Mesodermal cell (in vitro differentiated cells): Measurements from ENCODE around the gene PSD.

Source experiments
- H3K27ac ChIP-seq: 2 replicates; pipeline ENCODE4 v1.7.0; 2013; ENCODE audit warnings: mild to moderate bottlenecking, low read depth, low read length, moderate library complexity; ENCODE audit not compliant: severe bottlenecking
- H3K36me3 ChIP-seq: 2 replicates; pipeline ENCODE4 v1.7.1; 2013; ENCODE audit warnings: mild to moderate bottlenecking, low read length, moderate library complexity; ENCODE audit not compliant: control insufficient read depth, insufficient read depth
- H3K4me1 ChIP-seq: one replicate; pipeline ENCODE4 v1.7.1; 2013; ENCODE audit warnings: mild to moderate bottlenecking, low read length; ENCODE audit not compliant: insufficient read depth, control insufficient read depth, poor library complexity, severe bottlenecking
- H3K4me3 ChIP-seq: 2 replicates; pipeline ENCODE4 v1.7.0; 2013; ENCODE audit warnings: low read length, control low read depth, mild to moderate bottlenecking; ENCODE audit not compliant: insufficient read depth, poor library complexity, severe bottlenecking; ENCODE audit errors: extremely low read depth
- H3K9me3 ChIP-seq: 2 replicates; pipeline ENCODE4 v1.7.1; 2013; ENCODE audit warnings: mild to moderate bottlenecking, low read length, moderate library complexity; ENCODE audit not compliant: control insufficient read depth
- WGBS, 2 experiments: methylation state at CpG; one replicate each; pipeline ENCODE4 v1.1.5; 2013; ENCODE audit warnings: missing lambda C conversion rate in 2 of 2; ENCODE audit not compliant: insufficient coverage in 2 of 2; 5-methylcytosine and 5-hydroxymethylcytosine counted together

PSD gene

GRCh38 chr10:102402512-102402896 lies 16.1 kb downstream of the PSD start:
- no CpG with 5 or more reads among the region's 5 CpGs for WGBS, 2 experiments
- H3K9me3 ChIP-seq = no peaks in the 10 kb centered on the region

GRCh38 chr10:102401735-102402511 lies 16.7 kb downstream of the PSD start:
- Histone ChIP-seq H3K4me3 (no peak overlapping the region), H3K9me3 (no peaks in the 10 kb centered on the region), H3K36me3 (peaks cover 26% of the 10 kb centered on the region), H3K27ac (no peak overlapping the region), H3K4me1 (peaks cover 15% of the 10 kb centered on the region)
- WGBS, 2 experiments = 79% methylated on average over 12 to 13 of the region's 18 CpGs

More at GRCh38 chr10:102402512-102402896, 16.1 kb downstream of the PSD start:
- Histone ChIP-seq H3K4me3 (no peak overlapping the region), H3K36me3 (peaks cover 24% of the 10 kb centered on the region), H3K27ac (no peak overlapping the region), H3K4me1 (peaks cover 15% of the 10 kb centered on the region)

- WGBS, 2 experiments = 85 to 93% methylated on average over 6 to 8 of the region's 8 CpGs
- H3K4me3 ChIP-seq = no peak overlapping the region
- H3K9me3 ChIP-seq = no peaks in the 10 kb centered on the region
- H3K27ac ChIP-seq = no peak overlapping the region
- H3K36me3 ChIP-seq = peaks cover 26% of the 10 kb centered on the region
- H3K4me1 ChIP-seq = peaks cover 17% of the 10 kb centered on the region
These were observed 17.3 kb downstream of the PSD start for GRCh38 chr10:102401342-102401654.

- H3K4me1 ChIP-seq = peaks cover 21% of the 10 kb centered on the region
- H3K9me3 ChIP-seq = no peaks in the 10 kb centered on the region
- H3K27ac ChIP-seq = no peak overlapping the region
- H3K4me3 ChIP-seq = no peak overlapping the region
- WGBS, 2 experiments = 95 to 98% methylated on average over 17 to 21 of the region's 22 CpGs
- peaks cover 26% of the 10 kb centered on the region for H3K36me3 ChIP-seq
These were observed 17.8 kb downstream of the PSD start for GRCh38 chr10:102400598-102401341.

- H3K4me3 ChIP-seq = no peak overlapping the region
- peaks cover 26% of the 10 kb centered on the region for H3K36me3 ChIP-seq
- no peak overlapping the region for H3K27ac ChIP-seq
- 94 to 97% methylated on average over 11 to 13 of the region's 17 CpGs for WGBS, 2 experiments
- H3K9me3 ChIP-seq = no peaks in the 10 kb centered on the region
- peaks cover 21% of the 10 kb centered on the region for H3K4me1 ChIP-seq
These were observed 18.5 kb downstream of the PSD start for GRCh38 chr10:102400076-102400475.

- peak overlapping the region; percentile 49 for H3K27ac ChIP-seq
- no peaks in the 10 kb centered on the region for H3K9me3 ChIP-seq
- H3K36me3 ChIP-seq = peaks cover 26% of the 10 kb centered on the region
- 8 to 9% methylated on average over 64 to 66 of the region's 72 CpGs for WGBS, 2 experiments
- H3K4me3 ChIP-seq = peak overlapping the region; percentile 40
- H3K4me1 ChIP-seq = peaks cover 26% of the 10 kb centered on the region
These were observed 19.2 kb downstream of the PSD start for GRCh38 chr10:102399217-102400021.

GRCh38 chr10:102398172-102399020 lies 20.2 kb downstream of the PSD start:
- 95% methylated on average over 8 to 15 of the region's 21 CpGs for WGBS, 2 experiments
- H3K4me3 ChIP-seq = no peak overlapping the region
- no peaks in the 10 kb centered on the region for H3K9me3 ChIP-seq
- H3K27ac ChIP-seq = no peak overlapping the region
- peaks cover 26% of the 10 kb centered on the region for H3K4me1 ChIP-seq
- peaks cover 26% of the 10 kb centered on the region for H3K36me3 ChIP-seq

GRCh38 chr10:102397222-102398171 lies 21.1 kb downstream of the PSD start:
- WGBS, 2 experiments = 98 to 100% methylated on average over 6 to 7 of the region's 14 CpGs
- Histone ChIP-seq H3K4me3 (no peak overlapping the region), H3K36me3 (peaks cover 26% of the 10 kb centered on the region), H3K9me3 (no peaks in the 10 kb centered on the region), H3K4me1 (peaks cover 26% of the 10 kb centered on the region), H3K27ac (no peak overlapping the region)

GRCh38 chr10:102396730-102397151 lies 21.8 kb downstream of the PSD start:
- H3K27ac ChIP-seq = no peak overlapping the region
- H3K4me3 ChIP-seq = peak overlapping the region; percentile 71
- peaks cover 18% of the 10 kb centered on the region for H3K4me1 ChIP-seq
- WGBS, 2 experiments = 94 to 95% methylated on average over 11 to 12 of the region's 12 CpGs
- H3K36me3 ChIP-seq = peaks cover 26% of the 10 kb centered on the region
- no peaks in the 10 kb centered on the region for H3K9me3 ChIP-seq
